OCI-LY1 (cell line): ENCODE results near the gene DNAJC15.

Experiments used
- H2AFZ ChIP-seq: fragments of 200-600 bp; sonication (generic), shearing (Covaris generic); 2 replicates; pipeline ENCODE4 v1.6.0; 2014; ENCODE audit warnings: antibody characterized with exemption, mild to moderate bottlenecking, low read length
- H3F3A ChIP-seq: fragments of 200-600 bp; sonication (generic), shearing (Covaris generic); 2 replicates; pipeline ENCODE4 v1.6.0; 2014; ENCODE audit warnings: mild to moderate bottlenecking, antibody characterized with exemption, low read length, moderate library complexity; ENCODE audit not compliant: insufficient read depth
- H3K27ac ChIP-seq: fragments of 200-600 bp; sonication (generic); 2 replicates; pipeline ENCODE4 v1.5.1; 2014; ENCODE audit warnings: low read length, mixed run types, mild to moderate bottlenecking, low read depth; ENCODE audit not compliant: poor library complexity, severe bottlenecking
- H3K27me3 ChIP-seq: fragments of 200-600 bp; sonication (generic); 2 replicates; pipeline ENCODE4 v1.6.0; 2014; ENCODE audit warnings: antibody characterized with exemption, mild to moderate bottlenecking, low read length, moderate library complexity; ENCODE audit not compliant: insufficient read depth
- H3K36me3 ChIP-seq: fragments of 200-600 bp; sonication (generic); 2 replicates; pipeline ENCODE4 v1.6.1; 2014; ENCODE audit warnings: mild to moderate bottlenecking, antibody characterized with exemption, low read length, moderate library complexity, mixed read lengths; ENCODE audit not compliant: insufficient read depth
- H3K4me1 ChIP-seq: fragments of 200-600 bp; sonication (generic); 2 replicates; pipeline ENCODE4 v1.5.1; 2014; ENCODE audit warnings: mild to moderate bottlenecking, low read length, moderate library complexity; ENCODE audit not compliant: insufficient read depth, severe bottlenecking
- H3K4me2 ChIP-seq: fragments of 200-600 bp; sonication (generic), shearing (Covaris generic); 2 replicates; pipeline ENCODE4 v1.6.1; 2014; ENCODE audit warnings: low read length
- H3K4me3 ChIP-seq: fragments of 200-600 bp; sonication (generic); 2 replicates; pipeline ENCODE4 v1.5.1; 2014; ENCODE audit warnings: low read length, low read depth, mild to moderate bottlenecking, mixed read lengths; ENCODE audit not compliant: poor library complexity, severe bottlenecking
- H3K79me2 ChIP-seq: fragments of 200-600 bp; shearing (Covaris generic); 2 replicates; pipeline ENCODE4 v1.6.1; 2016; ENCODE audit warnings: mixed run types, low read length, mixed read lengths; ENCODE audit not compliant: insufficient read depth
- H3K9ac ChIP-seq: fragments of 200-600 bp; sonication (generic), shearing (Covaris generic); 2 replicates; pipeline ENCODE4 v1.6.1; 2014; ENCODE audit warnings: mild to moderate bottlenecking, low read length, mixed read lengths
- H3K9me2 ChIP-seq: fragments of 200-600 bp; sonication (generic), shearing (Covaris generic); 2 replicates; pipeline ENCODE4 v1.6.1; 2014; ENCODE audit warnings: low read depth, mild to moderate bottlenecking, low read length, mixed read lengths
- H3K9me3 ChIP-seq: fragments of 200-600 bp; shearing (Covaris generic); 2 replicates; pipeline ENCODE4 v1.6.1; 2014; ENCODE audit warnings: low read length, mixed read lengths
- H4K20me1 ChIP-seq: fragments of 200-600 bp; sonication (generic), shearing (Covaris generic); 2 replicates; pipeline ENCODE4 v1.6.0; 2016; ENCODE audit warnings: mild to moderate bottlenecking, low read length; ENCODE audit not compliant: insufficient read depth
- EZH2 ChIP-seq: fragments of 200-600 bp; sonication (generic), shearing (Covaris generic); IDR thresholded peaks from 2 replicates; pipeline ENCODE4 v1.8.0; 2017; ENCODE audit warnings: borderline replicate concordance, mixed run types, mild to moderate bottlenecking, antibody characterized with exemption, low read length, moderate library complexity, mixed read lengths
- TF ChIP-seq, protein P1 (sequence below): fragments of 200-600 bp; sonication (generic), shearing (Covaris generic); IDR thresholded peaks from 2 replicates; pipeline ENCODE4 v1.5.1; 2017; ENCODE audit warnings: mild to moderate bottlenecking, antibody characterized with exemption, low read length, moderate library complexity, mixed read lengths

The DNAJC15 gene

DNA sequence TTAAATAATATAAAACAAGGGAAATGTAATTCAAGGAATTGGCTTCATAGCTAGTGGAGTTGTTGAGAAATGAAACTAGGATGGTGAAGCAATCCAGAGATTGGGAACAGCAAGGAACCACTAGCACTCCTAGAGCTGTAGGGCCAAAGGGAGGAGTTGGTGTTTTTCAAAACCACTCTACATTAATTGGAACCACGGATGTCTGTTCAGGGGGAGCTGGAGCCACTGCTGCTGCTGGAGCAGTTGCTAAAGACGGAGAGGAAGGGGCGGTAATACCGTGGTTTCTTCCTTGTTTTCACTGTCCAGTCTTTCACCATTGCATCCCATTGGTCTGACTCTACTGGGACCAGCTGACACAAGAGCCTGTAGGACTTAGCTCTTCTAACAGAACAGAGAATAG lies 8.5 kb downstream of the DNAJC15 start:
- Histone ChIP-seq H3K27ac (no peak overlapping the region), H3F3A (no peaks in the 10 kb centered on the region), H3K9ac (no peak overlapping the region), H3K4me1 (peaks cover 4% of the 10 kb centered on the region), H3K9me2 (no peaks in the 10 kb centered on the region), H3K36me3 (peaks cover 38% of the 10 kb centered on the region), H3K4me2 (no peak overlapping the region), H3K9me3 (no peaks in the 10 kb centered on the region), H2AFZ (no peak overlapping the region), H3K79me2 (peaks cover 52% of the 10 kb centered on the region), H4K20me1 (no peaks in the 10 kb centered on the region), H3K4me3 (no peak overlapping the region), H3K27me3 (no peaks in the 10 kb centered on the region)
- TF ChIP-seq, protein P1, sequence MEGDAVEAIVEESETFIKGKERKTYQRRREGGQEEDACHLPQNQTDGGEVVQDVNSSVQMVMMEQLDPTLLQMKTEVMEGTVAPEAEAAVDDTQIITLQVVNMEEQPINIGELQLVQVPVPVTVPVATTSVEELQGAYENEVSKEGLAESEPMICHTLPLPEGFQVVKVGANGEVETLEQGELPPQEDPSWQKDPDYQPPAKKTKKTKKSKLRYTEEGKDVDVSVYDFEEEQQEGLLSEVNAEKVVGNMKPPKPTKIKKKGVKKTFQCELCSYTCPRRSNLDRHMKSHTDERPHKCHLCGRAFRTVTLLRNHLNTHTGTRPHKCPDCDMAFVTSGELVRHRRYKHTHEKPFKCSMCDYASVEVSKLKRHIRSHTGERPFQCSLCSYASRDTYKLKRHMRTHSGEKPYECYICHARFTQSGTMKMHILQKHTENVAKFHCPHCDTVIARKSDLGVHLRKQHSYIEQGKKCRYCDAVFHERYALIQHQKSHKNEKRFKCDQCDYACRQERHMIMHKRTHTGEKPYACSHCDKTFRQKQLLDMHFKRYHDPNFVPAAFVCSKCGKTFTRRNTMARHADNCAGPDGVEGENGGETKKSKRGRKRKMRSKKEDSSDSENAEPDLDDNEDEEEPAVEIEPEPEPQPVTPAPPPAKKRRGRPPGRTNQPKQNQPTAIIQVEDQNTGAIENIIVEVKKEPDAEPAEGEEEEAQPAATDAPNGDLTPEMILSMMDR = no peak
- no peak for TF ChIP-seq EZH2

DNA sequence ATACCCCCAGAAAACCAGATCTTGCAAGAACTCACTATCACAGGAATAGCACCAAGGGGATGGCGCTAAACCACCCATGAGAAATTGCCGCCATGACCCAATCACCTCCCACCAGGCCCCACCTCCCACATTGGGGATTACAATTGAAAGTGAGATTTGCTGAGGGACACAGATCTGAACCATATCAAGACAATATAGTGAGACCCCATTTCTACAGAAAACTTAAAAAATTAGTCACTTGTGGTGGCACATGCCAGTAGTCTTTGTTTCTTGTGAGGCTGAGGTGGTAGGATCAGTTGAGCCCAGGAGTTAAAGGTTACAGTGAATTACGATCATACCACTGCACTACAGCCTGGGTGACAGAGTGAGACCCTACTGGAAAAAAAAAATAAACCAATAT lies 9.7 kb downstream of the DNAJC15 start:
- Histone ChIP-seq H3K4me3 (no peak overlapping the region), H3K36me3 (peaks cover 34% of the 10 kb centered on the region), H3K4me2 (no peak overlapping the region), H3K27me3 (no peaks in the 10 kb centered on the region), H3K4me1 (no peaks in the 10 kb centered on the region), H3K9ac (no peak overlapping the region), H3K27ac (no peak overlapping the region), H3K9me2 (no peaks in the 10 kb centered on the region), H4K20me1 (no peaks in the 10 kb centered on the region), H3F3A (no peaks in the 10 kb centered on the region), H3K79me2 (peaks cover 57% of the 10 kb centered on the region), H2AFZ (no peak overlapping the region), H3K9me3 (no peaks in the 10 kb centered on the region)
- TF ChIP-seq, protein P1 = no peak
- TF ChIP-seq EZH2 = no peak

DNA sequence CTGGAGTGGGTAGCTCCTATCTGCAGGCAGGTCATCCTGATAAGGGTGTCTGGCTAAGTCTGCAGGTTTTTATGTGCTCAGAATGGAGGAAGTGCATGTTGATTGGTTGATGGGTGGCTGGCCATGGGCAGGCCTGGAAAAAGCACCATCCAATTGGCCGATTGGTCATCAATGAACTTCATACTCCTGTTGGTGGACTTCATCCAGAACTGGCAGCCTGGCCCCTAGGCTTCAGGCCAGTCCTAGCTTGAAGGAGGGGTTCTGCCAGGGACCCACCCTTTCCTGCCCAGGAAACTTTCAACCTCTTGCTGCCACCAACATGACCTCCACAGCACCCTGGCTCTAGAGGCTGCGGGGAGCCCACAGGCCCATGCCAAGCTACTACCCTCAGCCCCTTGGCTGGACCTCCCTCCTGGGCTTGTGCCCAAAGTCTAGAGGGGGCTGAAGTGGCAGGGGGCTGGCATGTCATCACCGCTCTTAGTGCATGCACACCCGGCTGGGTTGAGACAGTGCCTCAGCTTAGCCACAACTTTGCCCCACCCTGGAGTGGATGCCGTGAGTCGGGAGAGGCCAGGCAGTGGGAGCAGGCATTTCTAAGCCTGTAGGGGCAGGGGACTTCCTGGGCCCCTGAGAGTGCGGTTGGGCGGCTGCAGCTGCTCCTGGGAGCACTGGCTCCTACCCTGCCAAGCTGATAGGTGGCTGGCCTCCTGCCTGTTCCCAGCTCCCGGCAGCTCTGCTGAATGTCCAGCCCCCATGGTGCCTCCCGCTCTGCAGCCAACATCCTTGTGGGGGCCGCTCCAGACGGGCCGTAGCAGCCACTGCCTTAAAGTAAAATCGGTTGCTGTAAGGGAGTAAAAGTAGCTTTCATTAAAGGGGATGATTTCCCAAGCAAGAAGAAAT lies 13.2 kb downstream of the DNAJC15 start:
- no peak overlapping the region for H2AFZ ChIP-seq
- H3K4me2 ChIP-seq = no peak overlapping the region
- no peaks in the 10 kb centered on the region for H3K9me2 ChIP-seq
- TF ChIP-seq, protein P1 = no peak
- TF ChIP-seq EZH2 = no peak
- H3K4me1 ChIP-seq = peaks cover 30% of the 10 kb centered on the region
- no peaks in the 10 kb centered on the region for H3F3A ChIP-seq
- no peaks in the 10 kb centered on the region for H3K9me3 ChIP-seq
- H3K27me3 ChIP-seq = no peaks in the 10 kb centered on the region
- H3K27ac ChIP-seq = no peak overlapping the region
- H3K79me2 ChIP-seq = peaks cover 31% of the 10 kb centered on the region
- no peak overlapping the region for H3K4me3 ChIP-seq
- H3K9ac ChIP-seq = no peak overlapping the region
- peaks cover 27% of the 10 kb centered on the region for H3K36me3 ChIP-seq
- H4K20me1 ChIP-seq = no peaks in the 10 kb centered on the region
